Measurements from ENCODE around the gene CEP57L1. TPM values are rescaled to one million over a fixed set of nuclear protein-coding genes. Genes with fewer than 3 reads are reported as not detected.
"Not testable (repeated sequence)": the region's sequence is repeated elsewhere in the genome, so short reads cannot be mapped to it uniquely, and the experiment has no call there.

The CEP57L1 gene
- total RNA-seq, 1 donor from 2014 or later = 22.2 TPM

DNA sequence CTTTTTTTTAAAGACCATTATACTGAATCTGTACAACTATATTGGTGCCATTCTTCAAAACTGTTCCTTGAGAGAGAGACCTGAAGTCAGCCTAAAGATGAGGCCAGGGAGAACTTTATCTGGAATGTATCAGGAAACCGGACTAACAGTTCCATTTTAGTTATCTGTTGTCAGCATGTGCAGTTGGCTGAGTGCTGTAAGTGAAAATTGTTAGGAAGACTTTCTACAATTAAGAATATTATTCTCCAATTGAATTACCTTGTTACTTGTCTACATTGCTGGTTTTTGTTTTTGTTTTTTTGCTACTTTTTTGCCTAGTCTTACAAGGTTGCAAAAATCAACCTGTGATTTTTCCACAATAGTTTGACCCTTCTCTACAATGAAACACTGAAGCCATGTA lies 7.5 kb downstream of the CEP57L1 start:
- H3K27ac Mint-ChIP-seq = no peak overlapping the region
- peaks cover 3% of the 10 kb centered on the region for H3K9me3 Mint-ChIP-seq
- TF ChIP-seq, protein P1, sequence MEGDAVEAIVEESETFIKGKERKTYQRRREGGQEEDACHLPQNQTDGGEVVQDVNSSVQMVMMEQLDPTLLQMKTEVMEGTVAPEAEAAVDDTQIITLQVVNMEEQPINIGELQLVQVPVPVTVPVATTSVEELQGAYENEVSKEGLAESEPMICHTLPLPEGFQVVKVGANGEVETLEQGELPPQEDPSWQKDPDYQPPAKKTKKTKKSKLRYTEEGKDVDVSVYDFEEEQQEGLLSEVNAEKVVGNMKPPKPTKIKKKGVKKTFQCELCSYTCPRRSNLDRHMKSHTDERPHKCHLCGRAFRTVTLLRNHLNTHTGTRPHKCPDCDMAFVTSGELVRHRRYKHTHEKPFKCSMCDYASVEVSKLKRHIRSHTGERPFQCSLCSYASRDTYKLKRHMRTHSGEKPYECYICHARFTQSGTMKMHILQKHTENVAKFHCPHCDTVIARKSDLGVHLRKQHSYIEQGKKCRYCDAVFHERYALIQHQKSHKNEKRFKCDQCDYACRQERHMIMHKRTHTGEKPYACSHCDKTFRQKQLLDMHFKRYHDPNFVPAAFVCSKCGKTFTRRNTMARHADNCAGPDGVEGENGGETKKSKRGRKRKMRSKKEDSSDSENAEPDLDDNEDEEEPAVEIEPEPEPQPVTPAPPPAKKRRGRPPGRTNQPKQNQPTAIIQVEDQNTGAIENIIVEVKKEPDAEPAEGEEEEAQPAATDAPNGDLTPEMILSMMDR (IDR thresholded peaks at IDR 0.05; ENCODE audit: unreplicated experiment) = no peak
- no peaks in the 10 kb centered on the region for H3K4me1 Mint-ChIP-seq
- H3K36me3 Mint-ChIP-seq = peaks cover 19% of the 10 kb centered on the region
- H3K4me3 Mint-ChIP-seq = no peak overlapping the region
- no peaks in the 10 kb centered on the region for H3K27me3 Mint-ChIP-seq (ENCODE audit: low read depth)
- no peak for DNase-seq (ENCODE audit: low spot score in 2 of 2, unreplicated experiment in 2 of 2)

DNA sequence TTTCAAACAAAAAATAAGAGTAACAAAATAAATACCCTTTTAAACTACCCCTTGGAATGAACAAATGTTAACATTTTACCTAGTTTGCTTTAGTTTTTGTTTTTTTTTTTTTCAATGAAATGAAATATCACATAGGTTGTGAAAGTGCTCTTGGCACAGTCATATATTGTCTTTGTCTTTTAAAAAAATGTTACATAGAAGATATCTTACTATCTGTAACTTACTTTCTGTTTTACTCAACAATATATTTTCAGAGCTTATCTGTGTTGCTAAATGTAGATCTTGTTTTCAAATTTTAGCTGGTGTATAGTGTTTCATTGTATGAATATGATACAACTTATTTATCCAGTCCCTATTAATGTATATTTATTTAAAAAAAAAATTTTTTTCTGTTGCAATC lies 8.6 kb downstream of the CEP57L1 start:
- Mint-ChIP-seq H3K27me3 (ENCODE audit: low read depth) (no peaks in the 10 kb centered on the region), H3K27ac (no peak overlapping the region), H3K9me3 (peaks cover 3% of the 10 kb centered on the region), H3K36me3 (peaks cover 17% of the 10 kb centered on the region), H3K4me1 (no peaks in the 10 kb centered on the region), H3K4me3 (no peak overlapping the region)
- DNase-seq (ENCODE audit: low spot score in 2 of 2, unreplicated experiment in 2 of 2) = no peak
- TF ChIP-seq, protein P1 (IDR thresholded peaks at IDR 0.05; ENCODE audit: unreplicated experiment) = no peak

DNA sequence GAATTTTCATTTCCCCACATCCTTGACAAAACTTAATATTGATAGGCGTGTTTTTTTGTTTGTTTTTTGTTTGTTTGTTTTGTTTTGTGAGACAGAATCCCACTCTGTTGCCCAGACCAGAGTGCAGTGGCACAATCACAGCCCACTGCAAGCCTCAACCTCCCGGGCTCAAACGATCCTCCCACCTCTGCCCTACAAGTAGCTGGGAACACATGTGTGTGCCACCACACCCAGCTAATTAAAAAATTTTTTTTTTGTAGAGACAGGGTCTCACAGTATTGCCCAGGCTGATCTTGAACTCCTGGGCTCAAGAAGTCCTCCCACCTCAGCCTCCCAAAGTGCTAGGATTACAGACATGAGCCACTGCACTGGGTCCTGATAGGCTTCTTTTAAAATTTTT lies 9.2 kb downstream of the CEP57L1 start:
- H3K4me1 Mint-ChIP-seq = no peaks in the 10 kb centered on the region
- H3K27ac Mint-ChIP-seq = no peak overlapping the region
- no peaks in the 10 kb centered on the region for H3K27me3 Mint-ChIP-seq (ENCODE audit: low read depth)
- H3K9me3 Mint-ChIP-seq = peaks cover 3% of the 10 kb centered on the region
- DNase-seq (ENCODE audit: low spot score in 2 of 2, unreplicated experiment in 2 of 2) = no peak
- H3K36me3 Mint-ChIP-seq = peaks cover 14% of the 10 kb centered on the region
- H3K4me3 Mint-ChIP-seq = no peak overlapping the region
- TF ChIP-seq, protein P1 (IDR thresholded peaks at IDR 0.05; ENCODE audit: unreplicated experiment) = no peak

DNA sequence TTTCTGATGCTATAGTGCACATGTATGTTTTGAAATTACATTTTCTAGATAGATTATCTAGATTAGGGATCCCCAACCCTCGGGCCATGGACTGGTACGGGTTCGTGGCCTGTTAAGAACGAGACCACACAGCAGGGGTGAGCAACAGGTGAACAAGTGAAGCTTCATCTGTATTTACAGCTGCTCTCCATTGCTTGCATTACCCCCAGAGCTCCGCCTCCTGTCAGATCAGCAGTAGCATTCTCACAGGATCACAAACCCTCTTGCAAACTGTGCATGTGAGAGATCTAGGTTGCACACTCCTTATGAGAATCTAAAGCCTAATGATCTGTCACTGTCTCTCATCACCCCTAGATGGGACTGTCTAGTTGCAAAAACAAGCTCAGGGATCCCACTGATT lies 10.4 kb downstream of the CEP57L1 start:
- no peaks in the 10 kb centered on the region for H3K4me1 Mint-ChIP-seq
- H3K27me3 Mint-ChIP-seq (ENCODE audit: low read depth) = no peaks in the 10 kb centered on the region
- DNase-seq (ENCODE audit: low spot score in 2 of 2, unreplicated experiment in 2 of 2) = no peak
- no peak overlapping the region for H3K4me3 Mint-ChIP-seq
- TF ChIP-seq, protein P1 (IDR thresholded peaks at IDR 0.05; ENCODE audit: unreplicated experiment) = no peak
- H3K27ac Mint-ChIP-seq = no peak overlapping the region
- peaks cover 13% of the 10 kb centered on the region for H3K9me3 Mint-ChIP-seq
- H3K36me3 Mint-ChIP-seq = peaks cover 20% of the 10 kb centered on the region

DNA sequence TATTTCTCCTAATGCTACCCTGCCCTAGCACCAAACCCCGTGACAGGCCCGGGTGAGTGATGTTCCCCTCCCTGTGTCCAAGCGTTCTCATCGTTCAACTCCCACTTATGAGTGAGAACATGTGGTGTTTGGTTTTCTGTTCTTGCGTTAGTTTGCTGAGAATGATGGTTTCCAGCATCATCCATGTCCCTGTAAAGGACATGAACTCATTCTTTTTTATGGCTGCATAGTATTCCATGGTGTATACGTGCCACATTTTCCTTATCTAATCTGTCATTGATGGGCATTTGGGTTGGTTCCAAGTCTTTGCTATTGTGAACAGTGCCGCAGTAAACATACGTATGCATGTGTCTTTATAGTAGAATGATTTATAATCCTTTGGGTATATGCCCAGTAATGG lies 14.4 kb downstream of the CEP57L1 start:
- not testable (repeated sequence) for DNase-seq (ENCODE audit: low spot score in 2 of 2, unreplicated experiment in 2 of 2)

DNA sequence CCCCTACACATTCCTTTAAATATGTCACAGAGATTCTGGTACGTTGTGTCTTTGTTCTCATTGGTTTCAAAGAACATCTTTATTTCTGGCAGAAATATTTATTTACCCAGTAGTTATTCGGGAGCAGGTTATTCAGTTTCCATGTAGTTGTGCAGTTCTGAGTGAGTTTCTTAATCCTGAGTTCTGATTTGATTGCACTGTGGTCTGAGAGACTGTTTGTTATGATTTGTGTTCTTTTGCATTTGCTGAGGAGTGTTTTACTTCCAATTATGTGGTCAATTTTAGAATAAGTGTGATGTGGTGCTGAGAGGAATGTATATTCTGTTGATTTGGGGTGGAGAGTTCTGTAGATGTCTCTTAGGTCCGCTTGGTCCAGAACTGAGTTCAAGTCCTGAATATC lies 17.4 kb downstream of the CEP57L1 start:
- H3K4me1 Mint-ChIP-seq; H3K4me3 Mint-ChIP-seq; DNase-seq (ENCODE audit: low spot score in 2 of 2, unreplicated experiment in 2 of 2): not testable (repeated sequence)

More for the DNA sequence above, 14.4 kb downstream of the CEP57L1 start:
- H3K27ac Mint-ChIP-seq; H3K4me3 Mint-ChIP-seq; H3K4me1 Mint-ChIP-seq; H3K27me3 Mint-ChIP-seq (ENCODE audit: low read depth): not testable (repeated sequence)
- Mint-ChIP-seq H3K9me3 (peaks cover 22% of the 10 kb centered on the region), H3K36me3 (peaks cover 10% of the 10 kb centered on the region)

More for the DNA sequence above, 17.4 kb downstream of the CEP57L1 start:
- H3K27me3 Mint-ChIP-seq (ENCODE audit: low read depth); H3K27ac Mint-ChIP-seq: not testable (repeated sequence)
- H3K36me3 Mint-ChIP-seq = peaks cover 10% of the 10 kb centered on the region
- H3K9me3 Mint-ChIP-seq = peaks cover 18% of the 10 kb centered on the region
